Measurements from ENCODE around the gene KSR2.
"Not testable (repeated sequence)": the region's sequence is repeated elsewhere in the genome, so short reads cannot be mapped to it uniquely, and the experiment has no call there.

The KSR2 gene

DNA sequence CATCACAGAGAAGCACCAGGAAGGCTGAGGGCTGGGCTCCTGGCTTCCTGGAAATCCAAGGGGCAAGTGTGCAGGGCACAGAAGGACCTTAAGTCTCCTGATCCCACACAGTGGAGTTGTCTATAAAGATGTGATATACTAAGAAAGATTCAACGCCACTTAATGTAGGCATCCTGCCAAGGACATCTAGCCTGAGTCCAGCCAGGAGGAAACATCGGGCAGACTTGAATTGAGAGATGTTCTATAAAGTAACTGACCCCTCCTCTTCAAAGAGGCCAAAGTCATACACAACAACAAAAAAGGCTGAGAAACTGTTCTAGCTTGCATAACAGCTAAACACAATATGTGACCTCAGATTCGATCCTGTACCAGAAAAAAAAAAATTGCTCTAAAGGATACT lies 307.9 kb downstream of the KSR2 start:
- in situ Hi-C loops (cut with HindIII; ENCODE audit: low sequenced_read_pairs): no loop called here

DNA sequence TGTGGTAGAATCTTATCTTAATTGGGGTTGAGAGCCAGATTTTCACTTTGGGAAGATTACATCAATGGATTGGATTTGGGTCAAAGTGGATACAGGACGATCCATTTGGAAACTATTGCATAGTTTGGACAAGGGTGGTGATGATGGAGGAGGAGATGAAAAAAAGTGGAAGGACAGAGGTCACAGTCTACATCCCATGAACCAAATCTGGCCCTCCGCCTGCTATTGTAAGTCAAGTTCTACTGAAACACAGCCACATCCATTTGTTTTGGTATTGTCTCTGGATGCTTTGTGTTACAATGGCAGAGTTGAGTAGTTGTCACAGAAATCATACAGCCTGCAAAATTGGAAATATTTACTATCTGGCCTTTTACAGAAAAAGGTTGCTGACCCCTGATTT lies 310.6 kb downstream of the KSR2 start:
- in situ Hi-C loops (cut with HindIII; ENCODE audit: low sequenced_read_pairs): no loop called here

DNA sequence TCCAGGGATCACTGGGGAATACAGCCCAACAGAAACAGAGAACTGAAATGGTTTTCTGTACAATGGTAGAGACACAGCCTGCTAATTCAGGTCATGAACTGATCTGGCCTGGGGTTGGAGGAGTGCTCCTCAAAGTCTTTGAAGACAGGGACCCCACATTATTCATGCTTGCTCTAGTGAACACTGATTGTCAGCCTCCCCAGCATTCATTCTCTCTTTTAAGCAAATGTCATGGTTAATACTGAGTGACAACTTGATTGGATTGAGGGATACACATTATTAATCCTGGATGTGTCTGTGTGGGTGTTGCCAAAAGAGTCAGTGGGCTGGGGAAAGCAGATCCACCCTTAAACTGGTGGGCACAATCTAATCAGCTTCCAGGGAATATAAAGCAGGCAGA lies 319.0 kb downstream of the KSR2 start:
- in situ Hi-C loops (cut with HindIII; ENCODE audit: low sequenced_read_pairs): no loop called here

DNA sequence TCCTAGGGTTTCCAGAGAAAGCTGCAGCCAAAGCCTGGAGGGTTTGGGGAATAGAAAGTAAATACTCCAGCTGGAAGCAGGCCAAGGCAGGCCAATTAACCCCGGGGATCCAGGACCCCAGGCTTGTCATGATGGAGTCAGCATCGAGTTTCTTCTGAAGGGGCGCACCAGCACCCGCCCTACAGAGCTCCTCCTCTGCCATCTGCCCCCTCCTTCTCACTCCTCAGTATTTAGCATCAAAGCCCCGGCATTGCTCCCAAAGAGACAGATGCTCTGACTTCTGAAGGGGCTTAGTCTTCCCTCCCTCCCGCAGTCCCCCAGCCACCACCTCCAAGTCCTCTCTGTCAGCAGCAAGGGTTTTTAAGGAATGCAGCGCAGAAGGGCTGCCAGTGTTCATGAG lies 322.3 kb downstream of the KSR2 start:
- in situ Hi-C loops (cut with HindIII; ENCODE audit: low sequenced_read_pairs): no loop called here

DNA sequence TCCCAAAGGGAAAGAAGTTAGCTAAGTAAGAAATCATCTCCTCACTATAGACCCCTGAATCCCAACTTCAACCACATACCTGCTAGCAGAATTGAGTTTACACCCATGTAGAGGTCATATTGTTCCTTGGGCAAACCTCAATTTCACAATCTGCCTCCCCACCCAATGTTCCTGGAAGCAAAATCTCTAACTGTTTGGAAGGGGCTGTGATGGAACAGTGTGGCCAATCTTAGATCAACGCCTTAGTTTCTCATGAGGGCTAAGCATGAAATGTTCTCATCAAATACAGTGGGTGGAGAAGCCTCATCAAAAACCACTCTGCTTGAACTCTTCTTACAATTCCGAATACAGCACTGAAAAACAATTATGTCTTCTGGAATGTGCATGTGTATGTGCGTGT lies 323.3 kb downstream of the KSR2 start:
- in situ Hi-C loops (cut with HindIII; ENCODE audit: low sequenced_read_pairs): no loop called here

DNA sequence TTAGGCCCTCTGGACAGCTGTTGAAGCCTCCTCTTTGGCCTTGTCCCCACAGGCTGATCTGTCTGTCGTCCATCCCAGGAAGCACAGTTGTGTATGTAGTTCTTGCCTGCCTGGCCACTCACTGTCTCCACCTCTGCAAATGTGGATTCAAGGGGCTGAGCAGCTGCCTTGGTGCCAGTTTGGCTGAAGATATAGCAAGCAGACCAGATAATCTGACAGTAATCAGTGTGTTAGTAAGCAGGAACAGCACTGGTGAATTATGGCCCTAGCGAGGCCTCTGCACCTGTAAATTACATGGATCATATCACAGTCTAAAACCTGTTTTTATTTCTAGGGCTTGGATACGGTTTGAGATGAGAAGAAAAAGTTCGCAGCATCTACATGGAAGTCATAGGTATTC lies 324.8 kb downstream of the KSR2 start:
- in situ Hi-C loops (cut with HindIII; ENCODE audit: low sequenced_read_pairs): no loop called here

DNA sequence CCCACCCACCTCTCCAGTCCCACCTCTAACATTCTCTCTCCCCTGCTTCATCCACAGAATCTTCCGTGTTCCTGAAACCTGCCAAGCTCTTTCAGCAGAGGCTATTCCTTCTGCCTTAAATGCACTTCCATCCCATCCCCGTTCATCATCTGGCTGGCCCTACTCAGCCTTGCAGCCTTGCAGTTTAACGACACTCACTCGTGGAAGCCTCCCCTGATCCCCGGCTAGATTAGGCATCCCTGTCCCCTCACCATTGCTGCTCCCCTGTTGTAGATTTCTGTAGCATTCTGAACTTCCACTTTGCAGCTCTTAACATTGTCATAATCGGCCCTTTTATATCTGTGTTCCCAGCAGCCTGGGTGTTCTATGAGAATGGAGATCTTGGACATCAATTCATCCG lies 326.9 kb downstream of the KSR2 start:
- in situ Hi-C loops (cut with HindIII; ENCODE audit: low sequenced_read_pairs): no loop called here

DNA sequence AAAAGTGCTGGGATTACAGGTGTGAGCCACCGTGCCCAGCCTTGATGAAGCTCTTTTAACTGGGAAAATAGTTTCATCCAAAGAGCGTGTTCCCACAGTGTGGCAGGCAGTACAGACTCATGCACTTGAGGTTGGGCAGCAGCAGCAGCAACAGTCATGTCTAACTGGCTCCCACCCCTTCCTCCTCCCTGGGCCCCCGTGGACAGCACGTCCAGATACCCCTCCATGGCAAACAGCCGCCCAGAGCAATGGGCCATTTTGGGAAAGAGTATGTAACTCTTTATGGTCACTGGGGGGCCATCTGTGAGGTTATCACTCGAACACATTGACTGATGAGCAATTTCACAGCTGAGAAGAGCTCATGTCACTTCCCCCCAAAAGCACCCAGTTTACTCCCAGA lies 328.3 kb downstream of the KSR2 start:
- in situ Hi-C loops (cut with HindIII; ENCODE audit: low sequenced_read_pairs): no loop called here

DNA sequence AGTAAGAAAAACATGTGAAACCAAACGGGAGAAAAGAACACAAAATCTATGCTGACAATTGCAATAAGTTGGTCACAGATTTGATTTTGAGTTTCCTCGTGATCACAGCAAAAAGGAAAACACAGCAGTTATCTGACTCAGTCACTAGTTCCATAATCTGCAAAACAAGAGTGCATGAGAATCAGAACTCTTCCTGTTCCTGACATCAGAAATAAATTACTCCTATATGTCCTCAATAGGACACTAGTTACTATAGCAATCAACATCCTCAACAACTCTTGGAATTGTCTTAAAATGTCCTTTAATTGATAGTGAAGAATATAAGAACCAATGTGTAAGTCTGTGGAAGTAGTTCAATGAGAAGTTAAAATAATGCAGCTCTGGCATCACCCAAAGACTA lies 339.3 kb downstream of the KSR2 start:
- in situ Hi-C loops (cut with HindIII; ENCODE audit: low sequenced_read_pairs): no loop called here

DNA sequence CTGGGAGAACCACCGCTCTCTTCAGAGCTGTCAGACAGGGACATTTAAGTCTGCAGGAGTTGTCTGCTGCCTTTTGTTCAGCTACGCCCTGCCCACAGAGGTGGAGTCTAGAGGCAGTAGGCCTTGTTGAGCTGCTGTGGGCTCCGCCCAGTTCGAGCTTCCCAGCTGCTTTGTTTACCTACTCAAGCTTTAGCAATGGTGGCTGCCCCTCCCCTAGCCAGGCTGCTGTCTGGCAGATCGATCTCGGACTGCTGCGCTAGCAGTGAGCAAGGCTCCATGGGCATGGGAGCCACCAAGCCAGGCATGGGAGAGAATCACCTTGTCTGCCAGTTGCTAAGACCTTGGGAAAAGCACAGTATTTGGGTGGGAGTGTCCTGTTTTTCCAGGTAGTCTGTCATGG lies 340.1 kb downstream of the KSR2 start:
- in situ Hi-C loops (cut with HindIII; ENCODE audit: low sequenced_read_pairs): not testable (repeated sequence)

DNA sequence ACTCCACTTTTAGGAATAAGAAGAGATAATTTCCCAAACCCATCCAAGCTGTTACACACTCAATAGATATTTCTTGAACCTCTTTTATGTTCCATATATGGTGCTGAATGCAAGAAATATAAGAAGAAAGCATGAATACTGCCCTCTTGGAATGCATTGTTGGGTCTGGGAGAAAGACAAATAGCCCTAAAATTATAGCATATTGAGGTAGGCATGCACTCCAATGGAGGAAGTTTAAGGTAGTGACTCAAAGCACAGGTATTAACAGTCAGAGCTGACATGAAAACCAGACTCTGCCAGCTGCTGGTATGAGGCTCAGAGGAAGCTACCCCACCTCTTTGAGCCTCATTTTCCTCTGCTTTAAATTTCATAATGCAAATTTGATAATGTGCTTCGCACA lies 346.0 kb downstream of the KSR2 start:
- in situ Hi-C loops (cut with HindIII; ENCODE audit: low sequenced_read_pairs): no loop called here

DNA sequence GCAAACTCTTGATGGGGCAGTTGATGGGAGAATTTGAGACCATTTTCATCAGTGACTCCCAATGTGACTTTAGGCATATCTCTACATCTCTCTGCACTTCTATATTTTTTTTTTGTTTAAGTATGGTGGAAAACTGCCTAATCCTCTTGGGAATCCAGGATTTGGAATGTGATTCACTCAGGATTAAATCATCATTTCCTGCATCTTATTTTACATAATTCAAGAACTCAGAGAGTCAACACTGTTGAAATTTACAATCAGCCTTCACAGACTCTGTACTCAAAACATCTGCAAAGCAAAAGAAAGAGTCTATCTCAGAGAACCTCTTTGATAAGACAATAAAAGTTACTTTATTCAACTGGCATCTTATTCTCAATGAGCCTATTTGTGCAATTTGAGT lies 346.7 kb downstream of the KSR2 start:
- in situ Hi-C loops (cut with HindIII; ENCODE audit: low sequenced_read_pairs): no loop called here

DNA sequence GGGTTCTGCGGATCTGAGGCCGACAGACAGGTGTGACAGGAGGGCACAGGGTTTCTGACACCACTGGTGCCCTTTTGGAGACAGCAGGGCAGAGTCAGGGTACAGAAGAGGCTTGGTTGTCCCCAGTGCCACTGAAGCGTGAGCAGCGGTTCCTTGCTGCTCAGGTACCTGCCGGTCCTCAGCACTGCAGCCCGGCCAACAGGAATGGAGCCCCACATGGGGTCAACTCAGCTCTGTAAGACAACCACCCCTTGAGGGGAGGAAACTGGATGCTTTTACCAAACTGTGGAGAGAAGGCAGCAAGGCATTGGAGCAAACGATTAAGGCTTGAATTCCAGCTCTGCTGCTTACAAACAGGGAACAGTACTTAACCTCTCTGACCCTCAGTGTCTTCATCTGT lies 361.0 kb downstream of the KSR2 start:
- in situ Hi-C loops (cut with HindIII; ENCODE audit: low sequenced_read_pairs): no loop called here

DNA sequence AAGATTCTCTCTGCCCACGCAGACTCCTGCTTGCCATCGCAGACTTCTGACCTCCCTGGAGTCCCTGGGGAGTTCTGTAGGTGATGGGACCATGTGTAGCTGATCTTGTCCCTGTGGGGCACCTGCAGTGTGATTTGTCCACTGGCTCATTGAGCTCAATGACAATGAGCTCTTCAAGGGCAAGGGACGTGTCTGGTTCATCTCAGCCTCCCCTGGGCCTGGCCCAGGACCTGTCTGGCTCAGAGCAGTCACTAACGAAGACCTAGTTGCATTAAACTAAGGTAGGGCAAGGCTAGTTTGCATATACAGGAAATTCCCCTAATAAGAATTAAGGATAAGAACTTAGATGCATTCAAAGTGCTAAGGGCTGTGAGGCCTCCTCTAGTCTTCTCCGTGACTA lies 361.8 kb downstream of the KSR2 start:
- in situ Hi-C loops (cut with HindIII; ENCODE audit: low sequenced_read_pairs): no loop called here

DNA sequence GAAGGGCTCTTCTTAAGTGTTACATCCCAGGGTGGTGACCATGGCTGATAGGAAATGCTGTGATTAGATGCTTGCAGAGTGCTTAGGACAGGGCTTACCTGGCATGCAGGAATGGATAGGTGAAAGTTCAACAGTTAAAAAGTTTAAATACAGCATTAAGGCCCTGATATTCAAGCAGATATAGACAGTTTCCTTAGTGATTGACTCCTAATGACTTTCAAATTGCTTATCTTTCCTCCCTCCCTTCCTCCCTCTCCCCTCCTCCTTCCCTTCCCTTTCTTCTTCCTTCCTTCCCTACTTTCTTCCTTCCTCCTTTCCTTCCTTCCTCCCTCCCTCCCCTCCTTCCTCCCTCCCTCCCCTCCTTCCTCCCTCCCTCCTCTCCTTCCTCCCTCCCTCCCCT lies 362.8 kb downstream of the KSR2 start:
- in situ Hi-C loops (cut with HindIII; ENCODE audit: low sequenced_read_pairs): no loop called here

DNA sequence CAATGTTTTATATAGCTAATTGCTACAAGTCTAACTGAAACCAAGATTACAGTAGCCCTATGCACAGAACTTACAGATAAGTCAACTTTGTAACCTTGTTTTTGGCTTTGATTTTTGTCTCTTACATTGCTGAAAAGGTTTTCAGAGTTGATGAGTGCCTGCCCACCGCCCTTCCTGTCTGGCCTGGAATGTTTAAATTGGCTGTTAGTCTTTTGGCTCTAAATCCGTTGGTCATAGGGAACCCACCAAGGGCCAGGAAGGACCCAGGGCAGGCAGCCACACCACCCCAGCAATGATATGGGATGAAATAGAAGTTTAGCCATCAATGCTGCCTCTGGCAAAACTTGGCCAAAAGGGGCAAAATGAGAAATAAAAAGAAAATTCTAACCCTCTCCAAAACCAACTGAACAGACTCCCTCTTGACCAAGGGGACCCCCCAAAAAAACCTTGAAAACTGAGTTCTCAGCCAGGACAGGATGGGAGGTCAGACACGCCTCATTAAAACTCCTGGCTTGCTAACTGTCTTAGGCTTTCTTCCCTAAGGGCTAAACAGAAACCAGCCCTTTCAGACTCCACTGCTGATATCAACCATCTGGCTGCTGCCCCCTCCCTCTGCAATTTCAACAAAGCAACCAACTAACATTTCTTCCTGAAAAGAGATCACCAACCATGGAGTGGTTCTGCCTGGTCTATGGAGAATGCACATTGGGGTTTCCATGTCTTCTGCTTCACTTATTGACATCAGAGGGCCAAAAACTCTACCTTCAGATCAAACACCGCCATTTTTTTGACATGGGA lies 365.3 kb downstream of the KSR2 start:
- in situ Hi-C loops (cut with HindIII; ENCODE audit: low sequenced_read_pairs): no loop called here

DNA sequence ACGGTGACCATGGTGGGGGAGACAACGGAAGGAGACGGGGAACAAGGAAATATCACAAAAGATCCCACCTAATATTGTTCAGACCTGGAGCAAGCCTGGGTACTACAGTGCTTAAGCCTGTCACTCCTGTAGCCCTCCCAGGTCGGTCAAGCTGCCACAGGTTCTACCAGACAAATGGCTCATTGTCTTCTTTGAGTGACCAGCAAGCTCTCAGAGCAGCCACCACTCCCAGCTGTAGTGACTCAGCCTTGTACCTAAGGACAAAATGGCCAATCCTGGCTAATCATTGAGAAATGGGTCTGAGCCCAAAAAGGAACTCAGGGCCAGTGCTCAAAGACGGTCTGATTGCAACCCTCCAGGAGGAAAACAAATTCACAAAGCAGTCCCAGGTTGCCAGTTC lies 368.9 kb downstream of the KSR2 start:
- in situ Hi-C loops (cut with HindIII; ENCODE audit: low sequenced_read_pairs): no loop called here

DNA sequence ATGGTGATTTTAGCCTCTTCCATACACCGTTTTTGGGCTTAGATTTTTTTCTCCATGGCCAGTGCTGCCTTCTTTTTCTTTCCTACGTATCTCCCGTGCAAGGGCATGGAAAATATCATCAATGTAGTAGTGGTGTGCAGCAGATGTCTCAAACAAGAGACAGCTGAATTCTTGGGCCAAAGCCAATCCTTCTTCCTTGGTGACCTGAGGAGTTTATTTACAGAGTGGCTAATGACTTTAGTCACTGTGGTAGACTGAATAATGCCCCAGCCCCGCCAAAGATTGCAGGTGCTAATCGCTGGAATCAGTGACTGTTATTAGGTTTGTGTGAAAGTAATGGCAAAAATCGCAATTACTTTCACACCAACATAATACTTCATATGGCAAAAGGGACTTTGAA lies 371.8 kb downstream of the KSR2 start:
- in situ Hi-C loops (cut with HindIII; ENCODE audit: low sequenced_read_pairs): no loop called here

DNA sequence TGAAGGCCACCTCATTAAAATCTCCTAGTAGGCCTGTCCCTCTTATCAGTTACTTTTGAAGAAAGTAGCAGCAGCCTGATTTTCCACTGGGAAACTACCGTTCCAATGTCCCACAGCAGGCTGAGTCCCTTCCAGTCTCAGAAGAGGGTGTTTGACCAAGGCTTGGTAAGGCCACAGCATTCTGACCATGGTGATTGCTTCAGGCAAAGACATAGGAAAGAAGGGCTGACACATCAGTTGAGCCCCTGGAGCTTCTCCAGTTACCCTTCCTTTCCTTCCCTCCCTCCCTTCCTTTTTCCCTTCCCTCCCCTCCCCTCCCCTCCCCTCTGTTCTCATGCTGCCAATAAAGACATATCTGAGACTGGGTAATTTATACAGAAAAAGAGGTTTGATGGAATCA lies 373.0 kb downstream of the KSR2 start:
- in situ Hi-C loops (cut with HindIII; ENCODE audit: low sequenced_read_pairs): no loop called here

DNA sequence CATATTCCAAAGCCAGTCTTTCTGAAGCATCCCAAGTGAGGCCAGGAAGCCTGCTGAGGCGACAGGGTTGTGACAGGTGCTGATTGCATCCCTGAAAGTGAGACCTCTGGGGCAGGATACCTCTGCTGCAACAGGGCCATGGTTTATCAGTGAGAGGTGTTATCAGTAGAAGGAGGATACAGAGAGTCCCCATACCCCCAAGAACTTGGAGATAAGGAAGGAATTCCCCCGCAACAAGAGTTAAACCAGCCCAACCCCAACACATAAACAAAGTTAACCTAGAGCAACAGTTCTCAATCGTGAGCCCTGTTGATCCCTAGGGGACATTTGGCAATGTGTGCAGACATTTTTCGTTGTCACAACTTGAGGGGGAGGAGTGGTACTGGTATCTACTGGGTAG lies 374.3 kb downstream of the KSR2 start:
- in situ Hi-C loops (cut with HindIII; ENCODE audit: low sequenced_read_pairs): no loop called here

DNA sequence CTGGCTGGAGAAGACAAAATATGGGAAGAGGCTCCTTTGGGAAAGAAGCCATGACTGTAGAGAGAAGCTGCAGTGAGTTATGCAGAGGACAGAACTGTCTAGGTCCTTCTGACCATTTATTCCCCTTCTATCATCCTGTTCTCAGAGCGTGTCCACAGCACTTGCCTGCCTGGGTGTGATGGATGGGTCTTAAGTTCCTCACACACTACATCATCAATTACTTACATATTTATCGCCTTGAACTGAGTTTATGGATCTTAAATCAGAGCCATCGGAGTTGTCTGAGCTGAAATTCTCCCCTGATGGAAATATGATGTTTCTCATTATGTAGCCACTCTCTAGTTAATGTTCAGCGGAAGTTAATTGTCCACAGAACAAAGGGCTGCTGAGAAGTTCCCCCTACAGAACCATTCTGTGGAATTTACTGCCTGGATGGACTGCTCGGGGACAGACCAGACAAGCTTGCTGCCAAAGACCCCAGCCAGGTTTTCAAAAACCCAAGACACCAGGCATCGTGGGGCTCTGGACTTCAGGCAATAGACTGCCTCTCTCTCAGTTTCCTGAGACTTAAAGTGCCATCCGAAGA lies 374.9 kb downstream of the KSR2 start:
- in situ Hi-C loops (cut with HindIII; ENCODE audit: low sequenced_read_pairs): no loop called here

DNA sequence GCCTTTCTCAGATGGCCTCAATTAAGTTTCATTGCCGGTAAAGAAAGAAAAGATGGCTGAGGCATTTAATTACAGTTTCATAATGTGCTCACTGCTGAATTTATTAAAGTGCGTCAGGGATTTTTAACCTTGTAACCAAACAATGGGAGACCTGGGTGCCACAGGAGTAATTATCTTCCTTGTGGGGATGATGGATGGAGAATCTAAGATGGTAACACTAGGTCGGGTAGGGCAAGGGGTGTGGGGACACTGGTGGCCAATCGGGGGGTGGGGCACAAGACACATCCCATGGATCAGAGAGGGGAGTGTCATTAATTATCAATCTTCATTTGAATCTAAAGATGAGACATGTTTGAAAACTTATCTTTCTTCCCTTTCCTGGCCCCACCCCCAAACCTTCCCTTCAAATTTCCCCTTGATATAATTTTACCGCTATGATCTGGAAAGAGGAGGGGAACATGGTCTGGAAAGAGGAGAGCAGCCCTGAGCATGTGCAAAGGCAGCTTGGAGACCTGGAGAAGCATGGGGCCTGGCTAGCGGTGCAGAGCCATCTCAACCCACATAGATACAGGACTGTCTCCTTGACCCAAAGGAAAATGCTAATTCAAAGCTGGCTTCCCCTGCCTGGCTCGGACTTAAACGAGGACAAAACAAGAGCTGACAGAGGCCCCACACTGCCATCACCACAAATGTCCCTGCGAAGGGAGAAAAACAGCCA lies 376.0 kb downstream of the KSR2 start:
- in situ Hi-C loops (cut with HindIII; ENCODE audit: low sequenced_read_pairs): no loop called here

All from endothelial cell of hepatic sinusoid (primary cell).